CD4-positive, alpha-beta T cell treated with Interleukin-21 for 1 hour (primary cell): Measurements from ENCODE around the gene CCDC149.

Experiments used
- DNase-seq: peaks from one replicate; pipeline ENCODE4 v3.0.0-alpha.2; 2020

Gene CCDC149

DNA sequence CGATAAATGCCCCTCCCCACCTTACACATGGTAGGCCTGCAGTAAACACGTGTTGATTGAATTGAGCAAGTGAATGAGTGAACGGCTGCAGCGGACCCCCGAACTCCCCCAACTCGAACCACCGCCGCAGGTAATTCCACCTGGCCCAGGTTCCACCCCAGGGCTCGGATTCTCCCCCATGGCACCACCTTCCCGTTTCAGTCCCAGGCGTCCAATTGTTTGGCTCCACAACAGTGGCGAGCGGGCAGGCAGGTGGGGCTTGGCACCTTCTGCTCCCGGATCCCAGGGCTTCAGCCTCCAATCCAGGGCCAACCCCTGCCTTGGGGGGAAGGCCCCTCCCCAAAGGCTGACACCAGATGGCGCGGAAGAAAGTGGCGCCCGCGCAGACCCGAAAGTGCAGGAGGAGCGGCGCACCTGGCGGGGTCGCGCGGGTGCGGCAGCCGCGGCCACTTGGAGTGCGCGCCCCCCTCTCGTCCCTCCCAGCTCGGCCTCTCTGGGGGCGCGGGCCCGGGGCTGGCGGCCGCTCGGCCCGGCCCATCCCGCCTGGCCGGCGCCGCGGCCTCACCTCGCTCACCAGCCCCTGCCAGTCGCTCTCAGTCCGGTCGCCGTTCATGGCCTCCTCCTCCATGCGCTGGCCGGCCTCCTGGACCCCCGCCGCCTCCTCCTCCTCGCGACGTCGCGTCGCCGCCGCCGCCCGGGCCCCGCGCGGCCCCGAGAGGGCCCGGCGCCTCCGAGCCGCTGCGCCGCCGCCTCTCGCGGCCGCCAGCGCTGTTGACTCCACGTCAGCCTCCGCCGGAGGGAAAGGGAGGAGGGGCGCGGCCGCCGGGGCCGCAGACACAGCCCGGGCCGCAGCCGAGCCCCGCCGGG, at the start of gene CCDC149:
TSS of gene CCDC149 (minus strand) at position 791 of the 867 bp plus-strand sequence. CDS start at position 613, 178 bp downstream.
- DNase-seq, result no peak

DNA sequence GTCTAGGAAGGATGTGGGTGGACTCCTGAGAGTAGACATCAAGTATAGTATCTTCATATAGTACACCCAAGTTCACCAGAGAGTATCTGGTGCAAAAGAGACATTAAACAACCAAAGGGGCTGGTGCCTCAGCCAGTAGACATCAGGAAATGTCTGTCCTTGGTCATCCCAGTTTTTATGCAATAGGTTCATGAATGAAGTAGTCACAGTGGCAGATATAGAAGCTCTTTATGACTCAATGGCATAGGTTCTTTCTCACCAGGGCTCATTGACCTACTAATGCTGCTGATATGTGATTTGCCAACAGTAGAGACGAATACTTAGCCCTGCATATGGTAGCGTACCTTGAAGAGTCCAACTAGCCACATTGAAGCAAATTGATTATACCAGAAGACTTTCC, 45.0 kb upstream of the CCDC149 start:
- DNase-seq, result no peak

DNA sequence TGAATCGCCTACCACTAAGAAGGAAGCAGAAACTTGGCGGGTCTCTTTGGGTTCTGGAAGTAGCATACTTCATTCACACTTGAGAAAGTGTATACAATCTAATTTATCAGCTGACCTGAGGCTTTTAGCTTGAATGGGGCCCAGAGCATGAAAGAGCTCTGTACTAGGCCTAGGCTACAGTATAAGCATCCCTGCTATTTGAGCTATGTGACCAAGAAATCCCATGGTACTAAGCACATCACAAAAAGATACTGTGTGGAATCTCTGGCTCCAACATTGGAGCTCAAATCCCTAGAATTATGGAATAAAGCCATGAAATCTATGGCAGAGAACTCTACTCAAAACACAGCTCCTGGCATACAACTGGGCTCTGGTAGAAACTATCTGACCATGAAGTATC, 43.9 kb upstream of the CCDC149 start:
- DNase-seq, result no peak

DNA sequence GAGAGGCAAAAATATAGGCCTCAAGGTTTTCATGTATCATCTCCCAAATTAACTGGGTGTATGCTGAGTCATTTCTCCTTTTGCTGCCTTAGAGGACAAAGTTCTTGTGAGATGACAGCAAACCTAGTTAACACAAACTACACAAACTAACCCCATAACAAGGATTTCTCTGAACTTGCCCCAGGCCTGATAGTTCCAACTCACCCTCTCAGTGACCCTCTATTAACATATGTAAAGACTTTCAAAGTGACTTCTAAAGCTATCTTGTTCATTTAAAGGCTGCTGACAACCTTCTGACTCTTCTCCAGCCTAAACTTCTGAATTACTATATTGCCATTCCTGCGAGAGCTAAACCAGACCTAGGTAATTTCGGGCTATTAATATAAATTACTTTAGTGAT, 43.2 kb upstream of the CCDC149 start:
- no peak for DNase-seq

DNA sequence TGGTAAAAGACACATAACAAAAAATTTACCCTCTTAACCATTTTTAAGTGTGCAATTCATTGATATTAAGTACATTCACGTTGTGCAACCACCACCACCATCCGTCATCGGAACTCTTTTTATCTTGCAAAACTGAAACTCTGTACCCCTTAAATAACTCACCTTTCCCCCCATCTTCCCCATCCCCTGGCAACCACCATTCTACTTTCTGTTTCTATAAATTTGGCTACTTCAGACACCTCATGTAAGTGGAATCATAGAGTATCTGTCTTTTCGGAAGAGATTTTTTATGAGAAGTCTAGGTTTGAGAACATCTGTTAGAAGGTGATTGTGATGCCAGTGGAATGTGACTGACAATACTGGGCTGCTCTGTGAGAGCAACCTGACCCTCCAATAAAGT, 39.8 kb upstream of the CCDC149 start:
- DNase-seq, result no peak

DNA sequence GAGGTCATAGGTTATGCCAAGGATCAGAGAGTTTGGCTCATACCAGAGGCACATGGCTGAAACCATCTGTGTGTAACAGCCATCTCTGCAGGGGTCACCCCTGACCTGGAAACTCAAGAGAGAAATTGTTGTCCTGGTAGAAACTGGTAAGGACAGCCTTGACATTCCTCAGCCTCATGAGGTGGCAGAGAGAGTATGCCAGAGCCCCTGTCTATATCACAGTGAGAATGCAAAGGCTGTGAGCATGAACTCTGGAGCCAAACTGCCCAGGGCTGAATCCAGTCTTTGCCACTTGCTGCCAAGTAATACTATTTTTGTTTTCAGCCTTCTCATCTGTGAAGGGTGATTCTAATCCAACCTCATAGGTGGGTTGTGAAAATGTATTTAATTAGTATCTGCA, 37.1 kb upstream of the CCDC149 start:
- DNase-seq, result no peak

DNA sequence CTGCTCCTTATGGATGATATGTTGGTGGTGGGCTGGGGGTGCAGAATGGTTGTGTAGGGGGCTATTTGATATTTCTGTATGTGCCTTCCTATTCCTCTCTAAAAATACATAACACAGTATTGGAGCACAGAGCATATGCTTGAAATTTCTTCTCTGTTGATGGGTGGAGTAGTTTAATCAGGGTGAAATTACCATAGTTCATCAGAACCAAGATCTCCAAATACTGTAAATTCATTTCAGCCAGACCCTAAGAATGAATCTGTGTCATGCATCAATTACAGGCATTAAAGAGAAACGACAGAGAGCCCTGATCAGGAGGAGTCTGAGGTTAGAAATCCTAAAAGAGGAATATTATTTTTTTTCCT, 25.1 kb upstream of the CCDC149 start:
- no peak for DNase-seq

DNA sequence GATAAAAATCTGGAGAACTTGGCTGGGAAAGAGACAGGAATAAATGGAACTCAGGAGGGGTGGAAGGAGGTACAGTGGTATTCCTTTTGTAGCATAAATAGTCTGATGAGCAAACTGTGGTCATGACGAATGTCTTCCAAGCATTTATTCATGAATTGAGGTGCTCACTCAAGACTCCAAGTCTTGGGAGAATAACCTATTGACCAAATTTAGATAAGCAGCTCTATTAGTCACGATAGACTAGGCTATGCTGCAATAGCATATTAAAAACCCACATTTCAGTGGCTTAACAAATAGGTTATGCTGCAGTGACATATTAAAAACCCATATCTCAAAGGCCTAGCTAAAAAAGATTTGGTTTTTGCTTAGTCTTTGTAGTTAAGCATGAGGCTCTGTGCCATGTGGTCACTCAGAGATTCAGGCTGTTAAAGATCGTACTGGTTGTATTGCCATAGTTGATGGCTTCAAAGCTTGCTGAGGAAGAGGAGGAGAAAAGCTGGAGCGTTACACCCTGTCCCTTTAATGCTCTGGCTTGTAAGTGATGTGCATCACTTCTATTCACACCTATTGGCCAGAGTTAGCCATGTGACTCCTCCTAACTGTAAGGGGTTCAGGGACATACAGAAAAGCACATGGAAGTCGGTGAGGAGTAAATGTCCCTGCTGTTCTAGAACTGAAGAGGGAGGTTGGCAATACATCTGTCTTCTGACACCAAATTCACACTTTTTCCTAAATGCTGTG, 24.5 kb upstream of the CCDC149 start:
- DNase-seq, result no peak

DNA sequence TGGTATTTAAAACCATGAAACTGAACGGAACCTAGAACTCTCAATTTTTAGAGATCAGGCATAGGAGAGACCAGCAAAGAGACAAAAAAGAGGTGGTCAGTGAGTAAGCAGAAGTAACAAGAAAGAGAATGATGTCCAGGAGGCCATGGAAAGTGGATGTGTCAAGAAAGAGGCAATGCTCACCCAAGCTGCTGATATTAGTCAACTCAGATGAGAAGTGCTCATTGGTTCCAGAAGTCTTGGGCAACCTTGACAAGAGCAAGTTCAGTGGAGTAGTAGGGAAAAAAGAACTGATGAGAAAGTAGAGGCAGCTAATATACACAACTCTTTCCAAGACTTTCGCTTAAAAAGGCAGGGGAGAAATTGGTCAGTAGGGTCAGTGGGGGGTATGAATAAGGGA, 23.0 kb upstream of the CCDC149 start:
- no peak for DNase-seq

DNA sequence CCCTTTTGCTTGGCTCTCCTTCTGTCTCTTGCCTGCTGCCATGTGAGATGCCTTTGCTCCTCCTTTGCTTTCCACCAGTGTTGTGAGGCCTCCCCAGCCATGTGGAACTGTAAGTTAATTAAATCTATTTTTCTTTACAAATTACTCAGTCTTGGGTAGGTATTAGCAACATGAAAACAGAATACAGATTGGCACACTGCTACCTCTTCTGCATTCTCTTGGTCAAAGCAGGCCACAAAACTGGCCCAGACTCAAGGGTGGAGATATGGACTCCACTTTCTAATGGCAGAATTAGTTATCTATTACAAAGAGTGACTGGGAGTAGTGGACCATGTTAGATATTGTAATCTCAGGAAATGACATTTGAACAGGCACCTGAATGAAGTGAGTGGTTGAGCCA, 21.5 kb upstream of the CCDC149 start:
- no peak for DNase-seq

DNA sequence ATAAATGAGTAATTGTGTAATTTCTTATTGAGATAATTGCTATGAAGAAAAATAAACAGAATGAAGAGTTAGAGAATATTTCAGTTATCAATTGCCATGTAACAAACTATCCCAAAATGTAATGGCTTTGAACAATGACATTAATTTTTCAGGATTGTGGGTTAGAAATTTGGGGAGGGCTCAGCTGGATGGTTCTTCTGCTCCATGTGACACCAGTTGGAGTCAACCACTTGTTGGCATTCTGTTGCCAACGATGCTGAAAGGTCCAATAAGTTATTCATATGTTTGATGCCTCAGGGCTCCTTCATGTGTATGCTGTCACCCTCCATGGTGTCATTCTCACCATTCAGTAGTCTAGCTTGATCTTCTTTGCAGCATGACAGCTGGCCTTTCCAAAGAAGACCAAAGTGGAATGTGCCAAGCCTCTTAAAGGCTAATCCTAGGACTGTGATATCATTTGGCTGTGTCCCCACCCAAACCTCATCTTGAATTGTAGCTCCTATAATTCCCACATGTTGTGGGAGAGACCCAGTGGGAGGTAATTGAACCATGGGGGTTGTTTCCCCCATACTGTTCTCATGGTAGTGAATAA, 20.9 kb upstream of the CCDC149 start:
- DNase-seq, result no peak

DNA sequence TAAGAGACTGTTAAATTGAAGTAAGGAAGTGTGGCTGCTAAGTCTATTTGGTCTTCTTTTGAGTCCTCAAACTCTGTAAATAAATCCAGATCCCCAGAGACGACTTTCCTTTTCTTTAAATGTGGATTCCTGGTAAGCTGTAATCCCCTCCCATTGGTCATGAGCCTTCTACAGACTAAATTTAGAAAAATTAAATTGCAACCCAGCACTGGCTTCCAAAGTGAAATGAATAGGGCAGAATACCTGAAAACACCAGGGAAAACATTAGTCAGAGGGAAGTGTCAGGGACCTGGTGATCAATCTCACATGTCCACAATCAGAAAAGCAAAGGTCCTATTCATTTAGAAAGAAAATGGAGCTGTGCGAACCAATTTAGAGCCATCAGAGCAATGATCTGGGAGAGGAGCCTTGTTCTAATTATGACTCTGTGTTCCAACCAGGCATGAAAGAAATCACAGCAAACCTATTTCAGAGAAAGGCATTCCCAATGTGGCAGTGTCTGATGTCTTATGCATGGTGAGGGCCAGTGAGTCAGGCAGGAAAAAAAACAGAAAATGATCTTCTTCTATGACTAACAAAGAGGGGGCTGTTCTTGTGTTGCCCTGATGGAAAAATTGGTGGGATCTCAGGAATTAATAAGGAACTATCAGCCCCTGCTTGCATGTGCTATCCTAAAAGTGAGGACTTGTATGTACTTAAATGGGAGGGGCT, 19.8 kb upstream of the CCDC149 start:
- DNase-seq, result no peak

DNA sequence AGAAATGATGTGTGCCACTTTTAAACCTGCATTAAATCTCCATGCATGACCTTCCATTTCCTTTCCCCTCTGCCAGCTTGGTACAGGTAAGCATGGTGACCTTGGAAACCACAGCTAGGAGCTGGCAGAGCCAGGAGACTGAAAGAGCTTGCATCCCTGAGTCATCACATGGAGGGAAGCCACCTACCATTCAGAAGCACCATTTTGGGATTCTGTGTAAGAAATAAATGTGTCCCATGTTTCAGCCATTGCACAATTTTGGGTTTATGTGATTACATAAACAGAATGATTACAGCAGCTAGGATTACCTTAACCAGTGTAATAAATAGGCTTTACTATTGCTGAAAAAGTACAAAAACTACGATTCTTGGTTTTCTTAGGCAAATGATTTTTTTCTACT, 17.3 kb upstream of the CCDC149 start:
- no peak for DNase-seq

DNA sequence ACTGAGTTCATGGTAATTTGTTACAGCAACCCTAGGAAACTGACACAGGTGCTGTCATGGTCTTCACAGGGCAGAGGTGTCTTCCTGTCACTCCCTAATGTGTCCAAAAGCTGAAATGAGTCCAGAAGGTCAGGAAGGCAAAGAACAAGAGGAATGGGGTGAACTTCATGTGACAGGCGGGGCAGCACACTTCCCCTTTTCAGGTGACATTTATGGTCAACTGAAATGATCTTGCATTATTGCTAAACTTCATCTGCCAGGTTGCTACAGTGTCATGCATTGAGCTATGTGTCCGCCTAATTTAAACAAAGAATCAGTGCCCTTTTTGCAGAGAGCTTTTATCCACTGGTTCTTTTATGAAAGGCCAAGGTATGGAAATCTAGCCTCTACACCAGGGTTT, 15.9 kb upstream of the CCDC149 start:
- DNase-seq, result no peak

DNA sequence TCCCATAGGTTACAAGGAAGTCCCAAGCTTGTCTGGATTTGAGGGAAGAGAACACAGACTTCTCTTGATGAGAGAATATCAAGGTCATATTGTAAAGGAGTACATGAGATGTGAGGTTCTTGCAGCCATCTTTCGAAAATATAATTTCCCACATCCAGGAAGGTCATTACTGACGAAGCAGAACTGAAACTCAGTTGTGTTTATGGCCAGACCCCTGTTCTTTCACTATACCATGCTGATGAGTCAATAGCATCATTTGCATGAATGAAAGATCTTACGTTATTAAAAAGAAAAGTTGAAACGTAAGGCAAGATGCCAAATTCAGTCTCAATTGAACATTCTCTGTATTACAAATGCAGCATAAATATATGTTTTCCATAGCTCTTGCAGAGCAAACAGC, 14.2 kb upstream of the CCDC149 start:
- DNase-seq, result no peak

DNA sequence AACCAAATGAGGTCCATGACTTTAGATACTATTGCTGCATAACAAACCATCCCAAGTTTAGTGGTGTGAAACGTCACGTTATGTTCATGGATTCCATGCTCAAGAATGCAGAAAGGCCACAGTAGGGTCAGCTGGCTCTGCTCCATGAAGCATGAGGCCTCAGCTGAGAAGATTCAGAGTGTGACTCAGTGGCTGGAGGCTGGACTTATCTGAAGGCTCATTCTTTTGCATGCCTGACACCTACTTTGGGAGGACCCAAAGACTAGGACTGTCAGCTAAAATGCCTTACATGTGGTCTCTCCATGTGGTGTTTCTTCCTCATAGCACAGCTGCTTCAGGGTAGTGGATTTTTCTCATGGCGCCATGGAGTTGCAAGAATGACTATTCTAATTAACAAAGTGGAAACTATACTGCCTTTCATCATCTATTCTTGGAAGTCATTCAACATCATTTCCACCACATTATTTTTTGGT, 11.5 kb upstream of the CCDC149 start:
- no peak for DNase-seq

DNA sequence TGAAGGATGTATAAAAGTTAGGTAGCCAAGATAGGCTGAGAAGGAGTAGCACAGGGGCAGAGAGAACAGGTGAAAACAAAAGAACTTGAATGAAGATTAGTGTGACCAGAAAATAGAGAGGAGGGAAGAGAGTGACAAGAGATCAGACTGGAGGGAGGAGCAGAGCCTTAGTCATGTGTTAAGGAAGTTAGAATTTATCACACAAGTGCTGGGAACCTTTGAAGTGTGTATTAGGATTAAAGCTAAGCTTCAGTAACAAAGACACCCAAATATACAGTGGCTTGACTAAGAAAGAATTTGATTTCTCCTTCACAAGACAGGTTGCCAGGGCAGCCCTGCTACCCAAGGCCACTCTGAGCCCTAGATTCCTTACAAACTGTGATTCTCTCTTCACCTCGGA, 10.7 kb upstream of the CCDC149 start:
- DNase-seq, result no peak

DNA sequence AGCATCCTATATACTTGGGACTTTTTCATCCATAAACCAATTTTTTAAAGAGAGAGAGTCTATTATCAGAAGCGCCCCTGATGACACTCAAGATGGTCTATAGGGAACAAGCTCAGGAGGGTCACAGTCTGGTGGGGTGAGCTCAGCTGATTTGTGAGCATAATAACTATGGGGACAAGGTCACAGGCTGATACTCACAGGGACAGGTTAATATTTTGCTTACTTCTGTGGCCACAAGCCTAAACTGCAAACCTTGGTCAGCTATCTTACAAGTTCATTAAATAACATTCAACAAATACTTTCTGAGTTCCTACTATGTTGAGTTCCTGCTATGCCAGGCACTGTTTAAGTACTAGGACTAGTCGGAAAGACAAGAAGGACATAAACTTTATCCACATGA, 10.2 kb upstream of the CCDC149 start:
- no peak for DNase-seq

DNA sequence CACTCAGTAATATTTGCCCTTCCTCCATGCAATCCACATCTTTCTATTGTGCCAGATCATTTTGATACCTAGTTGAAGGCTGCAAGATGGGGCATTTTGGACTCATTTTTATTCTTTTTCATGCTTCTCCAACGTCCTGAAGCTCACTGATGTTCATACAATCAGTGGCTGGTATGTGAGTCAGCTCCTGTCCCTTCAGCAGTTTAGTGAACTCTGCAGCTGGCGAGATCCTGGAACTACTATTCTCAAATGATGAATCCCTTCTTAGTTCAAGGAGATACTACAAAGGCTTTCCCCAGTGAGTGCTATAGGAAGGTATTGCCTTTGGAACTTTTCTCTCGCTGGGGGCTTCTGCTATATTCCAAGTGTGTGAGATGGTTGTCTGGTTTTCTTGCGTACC, 9.6 kb upstream of the CCDC149 start:
- no peak for DNase-seq

DNA sequence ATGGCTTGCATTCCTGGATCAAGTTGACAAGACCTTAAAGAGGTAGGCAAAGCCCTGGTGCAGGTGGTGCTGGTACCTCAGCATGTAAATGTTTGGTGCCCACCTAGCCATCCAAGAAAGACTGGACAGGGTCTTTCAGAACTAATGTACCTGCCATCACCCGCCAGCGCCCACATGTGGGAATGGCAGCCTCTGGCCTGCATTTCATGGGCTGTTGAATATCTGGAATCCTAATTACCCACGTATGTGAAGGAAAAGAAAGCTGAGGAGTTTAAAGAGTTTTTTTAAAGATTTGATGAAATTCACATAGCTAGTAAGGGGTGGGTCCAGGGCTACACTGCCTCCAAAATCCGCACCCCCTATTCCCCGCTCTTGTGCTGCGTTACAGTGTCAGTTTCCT, 8.6 kb upstream of the CCDC149 start:
- DNase-seq, result no peak

DNA sequence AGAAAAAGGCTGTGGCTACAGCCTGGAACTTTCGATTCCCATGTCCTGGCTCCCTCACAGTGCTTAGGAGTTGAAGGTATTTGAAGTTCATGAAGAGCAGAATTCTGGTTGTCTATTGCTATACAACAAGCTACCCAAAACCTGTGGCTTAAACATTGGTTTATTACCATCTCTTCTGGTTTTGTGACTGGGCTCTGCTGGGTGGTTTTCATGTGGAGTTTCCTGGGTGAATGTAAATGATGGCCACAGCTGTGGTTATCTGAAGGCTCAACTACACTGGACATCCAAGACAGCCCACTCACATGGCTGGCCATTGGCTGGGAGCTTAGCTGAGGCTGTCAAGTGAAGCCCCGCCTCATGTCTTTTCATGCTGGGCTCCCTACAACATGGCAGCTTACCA, 7.2 kb upstream of the CCDC149 start:
- DNase-seq, result no peak

DNA sequence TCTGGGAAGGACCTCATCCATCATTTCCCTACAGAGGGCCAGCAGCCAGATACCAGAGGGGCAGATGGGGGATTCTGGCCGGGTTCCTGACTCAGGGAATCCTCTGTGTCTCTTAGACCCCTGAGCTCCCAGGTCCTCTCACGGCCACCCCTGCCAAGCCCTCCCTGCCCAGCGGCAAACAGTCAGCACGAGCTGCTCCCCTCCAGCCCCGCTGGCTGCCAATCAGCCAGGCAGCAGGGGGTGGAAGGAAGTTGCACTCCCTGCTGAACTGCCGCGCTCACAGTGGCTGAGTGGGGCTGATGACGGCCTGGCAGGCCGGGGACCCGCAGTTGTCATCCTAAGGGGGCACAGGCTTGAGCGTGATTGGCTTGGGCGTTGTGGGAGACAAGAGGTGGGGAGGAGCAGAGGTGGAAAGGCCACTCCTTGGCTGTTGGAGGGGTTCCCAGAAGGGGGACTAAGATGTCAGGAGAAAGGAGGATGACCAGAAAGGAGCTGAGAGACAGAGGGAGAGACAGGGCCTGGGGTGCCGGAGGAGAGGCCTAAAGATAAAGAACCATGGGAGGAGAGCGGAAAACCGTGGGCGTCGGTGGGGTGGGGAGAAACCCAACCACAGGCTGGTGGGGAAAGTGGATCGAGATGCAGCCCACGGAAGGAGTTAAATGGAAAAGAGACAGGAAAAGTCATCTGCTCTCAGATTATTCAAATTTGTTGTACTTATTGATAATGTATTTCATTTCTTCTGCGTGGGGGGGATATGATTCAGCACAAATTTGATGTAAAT, 4.4 kb upstream of the CCDC149 start:
- no peak for DNase-seq
